ENCODE data around the gene DOLPP1.

The DOLPP1 gene

DNA sequence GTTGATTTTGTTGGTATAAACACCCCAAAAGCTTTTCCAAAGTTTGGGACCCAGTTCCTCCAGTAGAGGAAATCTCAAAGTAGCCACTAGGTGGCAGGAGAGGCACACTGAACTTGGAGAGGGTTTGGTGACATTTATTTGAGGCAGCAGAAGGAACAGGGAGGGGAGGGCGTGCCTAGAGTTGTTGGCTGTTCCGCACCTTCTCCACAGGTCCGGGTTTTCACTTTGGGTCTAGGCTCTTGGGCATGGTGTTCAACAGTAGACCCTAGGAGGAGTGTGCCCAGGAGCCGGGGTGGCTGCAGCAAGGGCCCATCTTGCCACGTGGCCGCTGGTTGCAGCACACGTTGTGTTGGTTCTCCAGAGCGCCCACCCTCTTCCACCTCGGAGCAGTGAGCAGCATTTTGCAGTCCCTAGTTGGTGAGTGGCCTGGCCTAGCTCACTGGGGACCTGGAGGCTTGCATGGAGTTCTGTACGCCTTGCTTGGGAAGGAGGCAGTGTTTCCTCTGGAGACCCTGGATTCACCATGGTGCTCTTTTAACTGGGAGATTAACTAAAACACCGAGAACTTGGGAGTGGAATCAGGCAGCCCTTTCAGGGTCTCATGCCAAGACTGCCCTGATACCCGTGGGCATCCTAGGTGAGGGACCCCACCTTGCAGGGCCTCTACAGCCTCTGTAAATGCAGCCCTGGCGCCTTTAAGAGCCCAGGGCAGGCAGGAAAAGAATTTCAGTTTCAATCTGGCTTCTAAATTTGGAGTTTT lies 58.5 kb downstream of the DOLPP1 start:
- H3K27ac ChIP-seq (replicated peaks), result peak overlapping the region; percentile 95
- DNase-seq (ENCODE audit: low read depth in 1 of 2, low spot score in 1 of 2), result peak; percentile 83 to 84
- TF ChIP-seq GABPA (IDR thresholded peaks at IDR 0.05; ENCODE audit: low read depth) (no peak), SPI1 (IDR thresholded peaks at IDR 0.05; ENCODE audit: borderline replicate concordance, low read depth) (peak; percentile 44; the same call in 1 of the 2 replicates)
- TF ChIP-seq, protein P1, sequence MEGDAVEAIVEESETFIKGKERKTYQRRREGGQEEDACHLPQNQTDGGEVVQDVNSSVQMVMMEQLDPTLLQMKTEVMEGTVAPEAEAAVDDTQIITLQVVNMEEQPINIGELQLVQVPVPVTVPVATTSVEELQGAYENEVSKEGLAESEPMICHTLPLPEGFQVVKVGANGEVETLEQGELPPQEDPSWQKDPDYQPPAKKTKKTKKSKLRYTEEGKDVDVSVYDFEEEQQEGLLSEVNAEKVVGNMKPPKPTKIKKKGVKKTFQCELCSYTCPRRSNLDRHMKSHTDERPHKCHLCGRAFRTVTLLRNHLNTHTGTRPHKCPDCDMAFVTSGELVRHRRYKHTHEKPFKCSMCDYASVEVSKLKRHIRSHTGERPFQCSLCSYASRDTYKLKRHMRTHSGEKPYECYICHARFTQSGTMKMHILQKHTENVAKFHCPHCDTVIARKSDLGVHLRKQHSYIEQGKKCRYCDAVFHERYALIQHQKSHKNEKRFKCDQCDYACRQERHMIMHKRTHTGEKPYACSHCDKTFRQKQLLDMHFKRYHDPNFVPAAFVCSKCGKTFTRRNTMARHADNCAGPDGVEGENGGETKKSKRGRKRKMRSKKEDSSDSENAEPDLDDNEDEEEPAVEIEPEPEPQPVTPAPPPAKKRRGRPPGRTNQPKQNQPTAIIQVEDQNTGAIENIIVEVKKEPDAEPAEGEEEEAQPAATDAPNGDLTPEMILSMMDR (IDR thresholded peaks at IDR 0.05; ENCODE audit: insufficient read depth, low read length), result peak; percentile 60
- TF ChIP-seq, protein P2, sequence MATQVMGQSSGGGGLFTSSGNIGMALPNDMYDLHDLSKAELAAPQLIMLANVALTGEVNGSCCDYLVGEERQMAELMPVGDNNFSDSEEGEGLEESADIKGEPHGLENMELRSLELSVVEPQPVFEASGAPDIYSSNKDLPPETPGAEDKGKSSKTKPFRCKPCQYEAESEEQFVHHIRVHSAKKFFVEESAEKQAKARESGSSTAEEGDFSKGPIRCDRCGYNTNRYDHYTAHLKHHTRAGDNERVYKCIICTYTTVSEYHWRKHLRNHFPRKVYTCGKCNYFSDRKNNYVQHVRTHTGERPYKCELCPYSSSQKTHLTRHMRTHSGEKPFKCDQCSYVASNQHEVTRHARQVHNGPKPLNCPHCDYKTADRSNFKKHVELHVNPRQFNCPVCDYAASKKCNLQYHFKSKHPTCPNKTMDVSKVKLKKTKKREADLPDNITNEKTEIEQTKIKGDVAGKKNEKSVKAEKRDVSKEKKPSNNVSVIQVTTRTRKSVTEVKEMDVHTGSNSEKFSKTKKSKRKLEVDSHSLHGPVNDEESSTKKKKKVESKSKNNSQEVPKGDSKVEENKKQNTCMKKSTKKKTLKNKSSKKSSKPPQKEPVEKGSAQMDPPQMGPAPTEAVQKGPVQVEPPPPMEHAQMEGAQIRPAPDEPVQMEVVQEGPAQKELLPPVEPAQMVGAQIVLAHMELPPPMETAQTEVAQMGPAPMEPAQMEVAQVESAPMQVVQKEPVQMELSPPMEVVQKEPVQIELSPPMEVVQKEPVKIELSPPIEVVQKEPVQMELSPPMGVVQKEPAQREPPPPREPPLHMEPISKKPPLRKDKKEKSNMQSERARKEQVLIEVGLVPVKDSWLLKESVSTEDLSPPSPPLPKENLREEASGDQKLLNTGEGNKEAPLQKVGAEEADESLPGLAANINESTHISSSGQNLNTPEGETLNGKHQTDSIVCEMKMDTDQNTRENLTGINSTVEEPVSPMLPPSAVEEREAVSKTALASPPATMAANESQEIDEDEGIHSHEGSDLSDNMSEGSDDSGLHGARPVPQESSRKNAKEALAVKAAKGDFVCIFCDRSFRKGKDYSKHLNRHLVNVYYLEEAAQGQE (IDR thresholded peaks at IDR 0.05; ENCODE audit: insufficient replicate concordance, low read depth), result no peak
- H3K27me3 ChIP-seq (ENCODE audit: insufficient read depth, poor library complexity, severe bottlenecking), result no peaks in the 10 kb centered on the region
- no peak overlapping the region; the same call in 1 of the 2 replicates for H3K4me3 ChIP-seq (replicated peaks; ENCODE audit: insufficient read depth, low read length)

DNA sequence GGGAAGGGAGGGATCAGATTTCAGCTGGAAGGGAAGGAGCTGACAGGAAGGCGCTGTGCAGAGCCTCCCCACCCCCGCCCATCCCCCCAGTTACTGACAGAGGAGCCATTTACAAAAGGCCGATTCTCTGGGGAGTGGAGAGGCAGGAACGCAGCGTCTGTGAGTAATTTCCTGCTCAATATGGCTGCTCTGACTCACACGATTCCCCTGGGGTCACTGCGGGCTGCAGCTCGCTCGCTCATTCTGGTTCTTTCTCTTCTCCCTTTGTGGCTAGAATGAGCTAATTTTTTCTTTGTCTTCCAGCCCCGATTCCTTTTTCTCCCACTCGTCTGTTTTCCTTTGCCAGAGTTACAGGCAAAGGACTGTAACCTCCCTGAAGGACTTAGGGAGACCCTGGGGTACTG lies 59.1 kb downstream of the DOLPP1 start:
- peak; percentile 69 to 91 for DNase-seq (ENCODE audit: low read depth in 1 of 2, low spot score in 1 of 2)
- Histone ChIP-seq H3K27me3 (ENCODE audit: insufficient read depth, poor library complexity, severe bottlenecking) (no peaks in the 10 kb centered on the region), H3K4me3 (replicated peaks; ENCODE audit: insufficient read depth, low read length) (no peak overlapping the region; the same call in 1 of the 2 replicates), H3K27ac (replicated peaks) (peak overlapping the region; percentile 95)
- TF ChIP-seq GABPA (IDR thresholded peaks at IDR 0.05; ENCODE audit: low read depth), result peak; percentile 61; the same call in 1 of the 2 replicates
- TF ChIP-seq, protein P1 (IDR thresholded peaks at IDR 0.05; ENCODE audit: insufficient read depth, low read length), result no peak
- TF ChIP-seq, protein P2 (IDR thresholded peaks at IDR 0.05; ENCODE audit: insufficient replicate concordance, low read depth), result peak; percentile 29
- TF ChIP-seq POLR2AphosphoS5 (IDR thresholded peaks at IDR 0.05; ENCODE audit: low read depth), result peak; percentile 67
- TF ChIP-seq SPI1 (IDR thresholded peaks at IDR 0.05; ENCODE audit: borderline replicate concordance, low read depth), result no peak
